ENCODE data around the gene FUS. TPM values are rescaled to one million over a fixed set of nuclear protein-coding genes. Genes with fewer than 3 reads are reported as not detected.

FUS gene
- total RNA-seq, 1 donor from 2014 or later = 309 TPM

DNA sequence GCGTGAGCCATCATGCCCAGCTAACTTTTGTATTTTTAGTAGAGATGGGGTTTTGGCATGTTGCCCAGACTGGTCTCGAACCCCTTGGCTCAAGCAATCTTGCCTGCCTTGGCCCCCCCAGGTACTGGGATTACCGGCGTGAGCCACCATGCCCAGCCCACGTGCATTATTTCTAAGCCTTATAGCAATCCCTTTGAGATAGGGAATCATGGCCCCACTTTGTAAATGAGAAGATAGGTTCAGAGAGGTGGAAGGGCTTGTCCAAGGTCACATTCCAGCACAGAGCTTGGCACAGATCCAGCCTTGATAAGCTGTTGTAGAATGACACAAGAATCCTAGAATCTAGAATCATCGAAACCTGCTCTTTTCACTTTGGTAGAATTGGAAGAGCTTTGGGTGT, 26.8 kb downstream of the FUS start:
- Histone ChIP-seq H4K20me1 (ENCODE audit: insufficient read depth, low read length) (no peaks in the 10 kb centered on the region), H2AFZ (ENCODE audit: low read depth, low read length) (no peak overlapping the region), H3K9me3 (ENCODE audit: insufficient read depth, low read depth, low read length) (no peaks in the 10 kb centered on the region), H3K27me3 (ENCODE audit: insufficient read depth, low read length) (peaks cover 17% of the 10 kb centered on the region), H3K9ac (ENCODE audit: low read length) (no peak overlapping the region), H3K36me3 (ENCODE audit: insufficient read depth, low read length) (no peaks in the 10 kb centered on the region), H3K4me2 (ENCODE audit: low read length) (no peak overlapping the region), H3K4me1 (ENCODE audit: insufficient read depth, low read length) (no peaks in the 10 kb centered on the region), H3K4me3 (ENCODE audit: insufficient read depth, low read depth, low read length) (no peak overlapping the region), H3K27ac (ENCODE audit: low read depth, low read length) (no peak overlapping the region), H3K79me2 (ENCODE audit: insufficient read depth, low read length) (no peaks in the 10 kb centered on the region)
- DNase-seq (ENCODE audit: low read depth) (no peak), FAIRE-seq (no peak)
- TF ChIP-seq EZH2 (IDR thresholded peaks at IDR 0.05; ENCODE audit: insufficient read depth, low read length) = no peak
- TF ChIP-seq, protein P1, sequence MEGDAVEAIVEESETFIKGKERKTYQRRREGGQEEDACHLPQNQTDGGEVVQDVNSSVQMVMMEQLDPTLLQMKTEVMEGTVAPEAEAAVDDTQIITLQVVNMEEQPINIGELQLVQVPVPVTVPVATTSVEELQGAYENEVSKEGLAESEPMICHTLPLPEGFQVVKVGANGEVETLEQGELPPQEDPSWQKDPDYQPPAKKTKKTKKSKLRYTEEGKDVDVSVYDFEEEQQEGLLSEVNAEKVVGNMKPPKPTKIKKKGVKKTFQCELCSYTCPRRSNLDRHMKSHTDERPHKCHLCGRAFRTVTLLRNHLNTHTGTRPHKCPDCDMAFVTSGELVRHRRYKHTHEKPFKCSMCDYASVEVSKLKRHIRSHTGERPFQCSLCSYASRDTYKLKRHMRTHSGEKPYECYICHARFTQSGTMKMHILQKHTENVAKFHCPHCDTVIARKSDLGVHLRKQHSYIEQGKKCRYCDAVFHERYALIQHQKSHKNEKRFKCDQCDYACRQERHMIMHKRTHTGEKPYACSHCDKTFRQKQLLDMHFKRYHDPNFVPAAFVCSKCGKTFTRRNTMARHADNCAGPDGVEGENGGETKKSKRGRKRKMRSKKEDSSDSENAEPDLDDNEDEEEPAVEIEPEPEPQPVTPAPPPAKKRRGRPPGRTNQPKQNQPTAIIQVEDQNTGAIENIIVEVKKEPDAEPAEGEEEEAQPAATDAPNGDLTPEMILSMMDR (IDR thresholded peaks at IDR 0.05; ENCODE audit: insufficient read depth, low read depth, low read length) = no peak
- Mint-ChIP-seq H3K9me3 (ENCODE audit: unreplicated experiment) (no peaks in the 10 kb centered on the region), H3K27ac (ENCODE audit: unreplicated experiment) (no peak overlapping the region), H3K27me3 (ENCODE audit: low read depth, unreplicated experiment) (peaks cover 32% of the 10 kb centered on the region), H3K36me3 (ENCODE audit: low read depth, unreplicated experiment) (peaks cover 4% of the 10 kb centered on the region), H3K4me3 (ENCODE audit: unreplicated experiment) (no peak overlapping the region), H3K4me1 (ENCODE audit: low read depth, unreplicated experiment) (peaks cover 3% of the 10 kb centered on the region)

DNA sequence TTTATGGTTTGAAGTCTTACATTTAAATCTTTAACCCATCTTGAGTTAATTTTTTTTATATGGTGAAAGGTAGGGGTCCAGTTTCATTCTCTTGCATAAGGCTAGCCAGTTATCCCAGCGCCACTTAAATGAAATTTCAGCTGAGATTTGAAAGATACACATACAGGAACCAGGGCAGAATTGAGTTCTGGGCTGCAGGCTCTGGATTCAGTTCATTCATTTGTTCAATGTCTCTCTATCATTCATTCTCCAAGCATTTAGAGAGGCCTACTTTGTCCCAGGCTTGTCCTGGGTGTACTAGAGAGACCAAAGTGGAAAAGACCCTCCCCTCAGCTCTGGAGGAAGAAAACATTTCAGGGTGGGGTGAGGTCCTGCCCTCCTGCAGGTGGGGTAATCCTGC, 33.4 kb downstream of the FUS start:
- no peak overlapping the region for H3K4me3 Mint-ChIP-seq (ENCODE audit: unreplicated experiment)
- H3K27me3 ChIP-seq (ENCODE audit: insufficient read depth, low read length) = peaks cover 49% of the 10 kb centered on the region
- no peak for FAIRE-seq

More for the DNA sequence above, 33.4 kb downstream of the FUS start:
- H3K4me2 ChIP-seq (ENCODE audit: low read length) = no peak overlapping the region
- no peak for DNase-seq (ENCODE audit: low read depth)
- Mint-ChIP-seq H3K9me3 (ENCODE audit: unreplicated experiment) (no peaks in the 10 kb centered on the region), H3K36me3 (ENCODE audit: low read depth, unreplicated experiment) (no peaks in the 10 kb centered on the region), H3K27me3 (ENCODE audit: low read depth, unreplicated experiment) (peaks cover 66% of the 10 kb centered on the region), H3K4me1 (ENCODE audit: low read depth, unreplicated experiment) (no peaks in the 10 kb centered on the region), H3K27ac (ENCODE audit: unreplicated experiment) (no peak overlapping the region)
- no peak overlapping the region for H3K4me3 ChIP-seq (ENCODE audit: insufficient read depth, low read depth, low read length)
- H3K79me2 ChIP-seq (ENCODE audit: insufficient read depth, low read length) = no peaks in the 10 kb centered on the region
- H3K27ac ChIP-seq (ENCODE audit: low read depth, low read length) = no peak overlapping the region
- H3K36me3 ChIP-seq (ENCODE audit: insufficient read depth, low read length) = no peaks in the 10 kb centered on the region
- no peak for TF ChIP-seq EZH2 (IDR thresholded peaks at IDR 0.05; ENCODE audit: insufficient read depth, low read length)
- TF ChIP-seq, protein P1 (IDR thresholded peaks at IDR 0.05; ENCODE audit: insufficient read depth, low read depth, low read length) = no peak
- H2AFZ ChIP-seq (ENCODE audit: low read depth, low read length) = no peak overlapping the region
- no peaks in the 10 kb centered on the region for H4K20me1 ChIP-seq (ENCODE audit: insufficient read depth, low read length)
- H3K4me1 ChIP-seq (ENCODE audit: insufficient read depth, low read length) = peaks cover 12% of the 10 kb centered on the region
- H3K9me3 ChIP-seq (ENCODE audit: insufficient read depth, low read depth, low read length) = no peaks in the 10 kb centered on the region
- no peak overlapping the region for H3K9ac ChIP-seq (ENCODE audit: low read length)

Measured in astrocyte (in vitro differentiated cells and primary cell).